ENCODE measurements around the gene CPNE7. TPM values are rescaled to one million over a fixed set of nuclear protein-coding genes. Genes with fewer than 3 reads are reported as not detected.

Gene CPNE7
- polyA plus RNA-seq, 3 donors, result not detected

- Histone ChIP-seq H3K4me1 (ENCODE audit: control insufficient read depth in 1 of 2, insufficient read depth in 2 of 2, low read length in 2 of 2) (no peaks in the 10 kb centered on the region), H4K20me1 (ENCODE audit: insufficient read depth, low read length) (peaks cover 28% of the 10 kb centered on the region), H3K4me2 (replicated peaks; ENCODE audit: extremely low read depth, low read length, poor library complexity, severe bottlenecking) (no peak overlapping the region), H3K9ac (ENCODE audit: insufficient read depth, low read length, poor library complexity, severe bottlenecking) (no peak overlapping the region), H3K27me3 (ENCODE audit: control insufficient read depth in 2 of 2, insufficient read depth in 2 of 2, low read length in 2 of 2) (no peaks in the 10 kb centered on the region), H3K9me3 (replicated peaks in 1 of 2; ENCODE audit: control insufficient read depth in 1 of 2, insufficient read depth in 1 of 2, low read length in 2 of 2) (no peaks in the 10 kb centered on the region), H3K36me3 (replicated peaks in 1 of 2; ENCODE audit: control insufficient read depth in 1 of 2, insufficient read depth in 2 of 2, low read length in 2 of 2) (peaks cover 50 to 59% of the 10 kb centered on the region in 2 donors), H2AFZ (ENCODE audit: insufficient read depth, low read depth, low read length, poor library complexity, severe bottlenecking) (no peak overlapping the region), H3K79me2 (ENCODE audit: insufficient read depth, low read length) (peaks cover 3% of the 10 kb centered on the region), H3K4me3 (replicated peaks in 1 of 3; ENCODE audit: low read depth in 2 of 3, low read length in 3 of 3) (no peak overlapping the region), H3K27ac (ENCODE audit: low read depth in 1 of 2, low read length in 2 of 2) (no peak overlapping the region)
- peaks cover 44 to 66% of the 10 kb centered on the region in 2 donors for H3K36me3 Mint-ChIP-seq
- H3K4me1 Mint-ChIP-seq, result no peaks in the 10 kb centered on the region
- no peak for DNase-seq
- H3K9me3 Mint-ChIP-seq, result peaks cover 0 to 2% (median 0%) of the 10 kb centered on the region in 7 donors
- peak overlapping the region in 1 of 7 donors; percentile 75 for H3K27ac Mint-ChIP-seq
- WGBS (ENCODE audit: insufficient coverage), result 95% methylated on average over 16 of the region's 22 CpGs
- H3K4me3 Mint-ChIP-seq, result no peak overlapping the region
- no peak for TF ChIP-seq CTCF (IDR thresholded peaks at IDR 0.05)
- intact Hi-C loops (cut with micrococcal nuclease), result loop anchor here in 1 of 2 donors (10.0 kb wide), 1 partner anchor 71 kb away; the partner anchor contains the start of gene CPNE7
- H3K27me3 Mint-ChIP-seq (ENCODE audit: low read depth in 3 of 3), result peaks cover 0 to 2% (median 1%) of the 10 kb centered on the region in 3 donors
These were observed 70.7 kb downstream of the CPNE7 start for GRCh38 chr16:89646270-89646669.

Small RNA genes within 50 kb of the gene (small RNA-seq; reads per million reads assigned to genes)
- gene SNORD68 (ENCODE audit: insufficient read length, low read depth), result not detected

Other genes starting within 250 kb of the CPNE7 start
- gene ANKRD11, start 85.2 kb upstream of the CPNE7 start, polyA plus RNA-seq, result 10 to 100 TPM in 1 of 3 donors, 1 to 10 TPM in 2; 3.2 to 62.4 (median 5.4) TPM
- gene SPG7, start 67.4 kb upstream of the CPNE7 start, polyA plus RNA-seq, result 100 to 1,000 TPM in 1 of 3 donors, 10 to 100 TPM in 2; 30.3 to 120 (median 34.4) TPM
- gene RPL13, start 15.1 kb upstream of the CPNE7 start, polyA plus RNA-seq, result 1,000 to 10,000 TPM; 1,251 to 2,437 (median 1,329) TPM
- not detected for gene DPEP1, start 37.9 kb downstream of the CPNE7 start, polyA plus RNA-seq
- gene CHMP1A, start 82.0 kb downstream of the CPNE7 start, polyA plus RNA-seq, result 10 to 100 TPM; 57.3 to 85.7 (median 76.6) TPM
- gene SPATA33, start 82.1 kb downstream of the CPNE7 start, polyA plus RNA-seq, result 1 to 10 TPM; 1.4 to 3.5 (median 1.8) TPM
- 100 to 1,000 TPM in 1 of 3 donors, 10 to 100 TPM in 2; 16.5 to 107 (median 18.3) TPM for gene CDK10, start 110.9 kb downstream of the CPNE7 start, polyA plus RNA-seq
- 10 to 100 TPM in 2 of 3 donors, 1 to 10 TPM in 1; 10.0 to 17.6 (median 15.1) TPM for gene SPATA2L, start 125.9 kb downstream of the CPNE7 start, polyA plus RNA-seq
- 10 to 100 TPM in 1 of 3 donors, 1 to 10 TPM in 2; 1.2 to 29.7 (median 1.6) TPM for gene VPS9D1, start 145.1 kb downstream of the CPNE7 start, polyA plus RNA-seq
- 10 to 100 TPM in 1 of 3 donors, 1 to 10 TPM in 2; 2.2 to 54.5 (median 3.2) TPM for gene ZNF276, start 145.8 kb downstream of the CPNE7 start, polyA plus RNA-seq
- 10 to 100 TPM; 12.6 to 34.6 (median 17.2) TPM for gene FANCA, start 240.9 kb downstream of the CPNE7 start, polyA plus RNA-seq